Endothelial cell (in vitro differentiated cells): ENCODE data around the gene RWDD4. TPM values are rescaled to one million over a fixed set of nuclear protein-coding genes. Genes with fewer than 3 reads are reported as not detected.

Experiments used
- DNase-seq: peaks from one replicate; pipeline ENCODE4 v3.0.0; 2021; ENCODE audit warnings: low spot score
- H3K27ac Mint-ChIP-seq: one replicate; pipeline ENCODE4 v1.8.0; 2021; ENCODE audit warnings: mixed read lengths, inconsistent platforms; ENCODE audit not compliant: unreplicated experiment
- H3K27me3 Mint-ChIP-seq: one replicate; pipeline ENCODE4 v1.8.0; 2021; ENCODE audit warnings: mild to moderate bottlenecking, moderate library complexity, mixed read lengths, inconsistent platforms; ENCODE audit not compliant: unreplicated experiment
- H3K36me3 Mint-ChIP-seq: one replicate; pipeline ENCODE4 v1.8.0; 2021; ENCODE audit warnings: mild to moderate bottlenecking, low read depth, mixed read lengths, inconsistent platforms; ENCODE audit not compliant: unreplicated experiment
- H3K4me1 Mint-ChIP-seq: one replicate; pipeline ENCODE4 v1.8.0; 2021; ENCODE audit warnings: mild to moderate bottlenecking, mixed read lengths, inconsistent platforms; ENCODE audit not compliant: unreplicated experiment
- H3K4me3 Mint-ChIP-seq: one replicate; pipeline ENCODE4 v1.8.0; 2021; ENCODE audit warnings: mild to moderate bottlenecking, mixed read lengths, inconsistent platforms; ENCODE audit not compliant: unreplicated experiment
- H3K9me3 Mint-ChIP-seq: one replicate; pipeline ENCODE4 v1.8.0; 2021; ENCODE audit warnings: mixed read lengths, inconsistent platforms; ENCODE audit not compliant: unreplicated experiment
- CTCF ChIP-seq: fragments of 200-600 bp; sonication (generic); IDR thresholded peaks from one replicate; pipeline ENCODE4 v1.5.0; 2021; ENCODE audit warnings: antibody characterized with exemption; ENCODE audit not compliant: unreplicated experiment
- long read RNA-seq: library from polyadenylated mRNA; unstranded; transcript quantifications from one replicate; pipeline ENCODE4 v2.0.0, GENCODE V29; 2020; ENCODE audit not compliant: unreplicated experiment
- total RNA-seq: library from RNA; stranded (reverse); fragmentation: NEBNext Ultra II Directional; extraction: Animal tissue kit (Norgen Biotek cat#: 25700); gene quantifications from one replicate; pipeline ENCODE4 v1.2.1, GENCODE V29; 2021; ENCODE audit not compliant: unreplicated experiment

The RWDD4 gene
- total RNA-seq = 13.1 TPM
- long read RNA-seq, partial matches to known transcripts = 5 of 11 reads
- long read RNA-seq, other reads (novel, unspliced or antisense) = 3 of 11 reads

- DNase-seq = peak; percentile 95
- Mint-ChIP-seq H3K36me3 (peaks cover 3% of the 10 kb centered on the region), H3K27me3 (peaks cover 2% of the 10 kb centered on the region), H3K9me3 (no peaks in the 10 kb centered on the region), H3K27ac (peak within 1 kb of the TSS; percentile 72), H3K4me3 (peak within 1 kb of the TSS; percentile 94), H3K4me1 (peaks cover 15% of the 10 kb centered on the region)
- peak; percentile 27 for TF ChIP-seq CTCF
These were observed at the start of gene RWDD4, which contains the start of gene TRAPPC11 for GRCh38 chr4:183659029-183659871. RWDD4 (minus strand) TSS chr4:183659185; CDS start chr4:183658952, 233 bp downstream. TRAPPC11 (plus strand) TSS chr4:183659293; CDS start chr4:183663868, 4,575 bp downstream.

- TF ChIP-seq CTCF = no peak
- Mint-ChIP-seq H3K4me1 (no peaks in the 10 kb centered on the region), H3K9me3 (no peaks in the 10 kb centered on the region), H3K27me3 (peaks cover 2% of the 10 kb centered on the region), H3K4me3 (no peak overlapping the region), H3K36me3 (peaks cover 44% of the 10 kb centered on the region), H3K27ac (no peak overlapping the region)
- DNase-seq = no peak
These were observed 43.5 kb upstream of the RWDD4 start for GRCh38 chr4:183702492-183702891.

GRCh38 chr4:183700407-183700806, 41.4 kb upstream of the RWDD4 start:
- DNase-seq = no peak
- peak overlapping the region; percentile 5 for H3K4me3 Mint-ChIP-seq
- H3K4me1 Mint-ChIP-seq = no peaks in the 10 kb centered on the region
- TF ChIP-seq CTCF = no peak
- H3K27me3 Mint-ChIP-seq = no peaks in the 10 kb centered on the region
- H3K9me3 Mint-ChIP-seq = no peaks in the 10 kb centered on the region
- peaks cover 44% of the 10 kb centered on the region for H3K36me3 Mint-ChIP-seq
- no peak overlapping the region for H3K27ac Mint-ChIP-seq

- H3K27me3 Mint-ChIP-seq = no peaks in the 10 kb centered on the region
- H3K36me3 Mint-ChIP-seq = peaks cover 38% of the 10 kb centered on the region
- no peak for DNase-seq
- H3K4me1 Mint-ChIP-seq = no peaks in the 10 kb centered on the region
- no peaks in the 10 kb centered on the region for H3K9me3 Mint-ChIP-seq
- H3K27ac Mint-ChIP-seq = no peak overlapping the region
- H3K4me3 Mint-ChIP-seq = no peak overlapping the region
- no peak for TF ChIP-seq CTCF
These were observed 39.9 kb upstream of the RWDD4 start for GRCh38 chr4:183698909-183699308.

GRCh38 chr4:183691897-183692296, 32.9 kb upstream of the RWDD4 start:
- Mint-ChIP-seq H3K4me1 (peaks cover 9% of the 10 kb centered on the region), H3K9me3 (no peaks in the 10 kb centered on the region), H3K27ac (no peak overlapping the region), H3K4me3 (no peak overlapping the region), H3K27me3 (peaks cover 1% of the 10 kb centered on the region), H3K36me3 (peaks cover 30% of the 10 kb centered on the region)
- no peak for TF ChIP-seq CTCF
- no peak for DNase-seq
